HG03045 (cell line): ENCODE data around the gene KDELR1.
A peak's percentile ranks its signal among the peaks of the same experiment; 100 is the strongest.

Source experiments
- ATAC-seq: cut with Tn5 transposase; IDR thresholded peaks from one replicate; pipeline ENCODE4 v1.9.1; 2021; ENCODE audit warnings: mild to moderate bottlenecking, moderate library complexity; ENCODE audit not compliant: unreplicated experiment

Gene KDELR1

GRCh38 chr19:48391100-48392005 lies at the start of gene KDELR1:
Gene KDELR1, minus strand, starts transcription at chr19:48391551. Its CDS starts 193 bp downstream, at chr19:48391358.
- peak; percentile 64 for ATAC-seq

- ATAC-seq: no peak
Measured at GRCh38 chr19:48436586-48436985, 45.2 kb upstream of the KDELR1 start.

GRCh38 chr19:48433337-48433736 lies 42.0 kb upstream of the KDELR1 start:
- ATAC-seq: no peak

- ATAC-seq: no peak
Measured at GRCh38 chr19:48428670-48429069, 37.3 kb upstream of the KDELR1 start.

- no peak for ATAC-seq
Measured at GRCh38 chr19:48424694-48425219, 33.4 kb upstream of the KDELR1 start.

- ATAC-seq: no peak
Measured at GRCh38 chr19:48421548-48421947, 30.2 kb upstream of the KDELR1 start.

- ATAC-seq: peak; percentile 54
Measured at GRCh38 chr19:48419158-48419920, 28.0 kb upstream of the KDELR1 start.

- no peak for ATAC-seq
Measured at GRCh38 chr19:48418317-48419064, 27.1 kb upstream of the KDELR1 start.

GRCh38 chr19:48417421-48417820 lies 26.1 kb upstream of the KDELR1 start:
- no peak for ATAC-seq

GRCh38 chr19:48415806-48416221 lies 24.5 kb upstream of the KDELR1 start:
- no peak for ATAC-seq

- ATAC-seq: no peak
Measured at GRCh38 chr19:48415395-48415794, 24.0 kb upstream of the KDELR1 start.

GRCh38 chr19:48413879-48414587 lies 22.7 kb upstream of the KDELR1 start:
- ATAC-seq: no peak

GRCh38 chr19:48405850-48406249 lies 14.5 kb upstream of the KDELR1 start:
- ATAC-seq: no peak

- no peak for ATAC-seq
Measured at GRCh38 chr19:48405010-48405659, 13.8 kb upstream of the KDELR1 start.

GRCh38 chr19:48403606-48404005 lies 12.3 kb upstream of the KDELR1 start:
- ATAC-seq: peak; percentile 45

GRCh38 chr19:48401287-48401686 lies 9.9 kb upstream of the KDELR1 start:
- no peak for ATAC-seq

GRCh38 chr19:48400018-48400742 lies 8.8 kb upstream of the KDELR1 start:
- ATAC-seq: no peak

- ATAC-seq: peak; percentile 55
Measured at GRCh38 chr19:48398375-48399235, 7.3 kb upstream of the KDELR1 start.
